Measurements from ENCODE around the gene BCHE. TPM values are rescaled to one million over a fixed set of nuclear protein-coding genes. Genes with fewer than 3 reads are reported as not detected.

The BCHE gene
- total RNA-seq, 1 donor from 2014 or later: 44.0 TPM

- DNase-seq: no peak
Observed at GRCh38 chr3:165749821-165750220, 87.4 kb downstream of the BCHE start.

GRCh38 chr3:165749241-165749640 is 88.0 kb downstream of the BCHE start:
- no peak for DNase-seq

GRCh38 chr3:165748094-165748493 is 89.1 kb downstream of the BCHE start:
- no peak for DNase-seq

GRCh38 chr3:165746874-165747273 is 90.3 kb downstream of the BCHE start:
- DNase-seq: no peak

GRCh38 chr3:165744025-165744424 is 93.2 kb downstream of the BCHE start:
- no peak for DNase-seq

- DNase-seq: no peak
Observed at GRCh38 chr3:165742351-165742750, 94.9 kb downstream of the BCHE start.

- DNase-seq: no peak
Observed at GRCh38 chr3:165729756-165730155, 107.5 kb downstream of the BCHE start.

- DNase-seq: no peak
Observed at GRCh38 chr3:165728924-165729323, 108.3 kb downstream of the BCHE start.

- no peak for DNase-seq
Observed at GRCh38 chr3:165725296-165725695, 111.9 kb downstream of the BCHE start.
